ENCODE results near the gene C11orf68.
A peak's percentile ranks its signal among the peaks of the same experiment; 100 is the strongest.

C11orf68 gene

DNA sequence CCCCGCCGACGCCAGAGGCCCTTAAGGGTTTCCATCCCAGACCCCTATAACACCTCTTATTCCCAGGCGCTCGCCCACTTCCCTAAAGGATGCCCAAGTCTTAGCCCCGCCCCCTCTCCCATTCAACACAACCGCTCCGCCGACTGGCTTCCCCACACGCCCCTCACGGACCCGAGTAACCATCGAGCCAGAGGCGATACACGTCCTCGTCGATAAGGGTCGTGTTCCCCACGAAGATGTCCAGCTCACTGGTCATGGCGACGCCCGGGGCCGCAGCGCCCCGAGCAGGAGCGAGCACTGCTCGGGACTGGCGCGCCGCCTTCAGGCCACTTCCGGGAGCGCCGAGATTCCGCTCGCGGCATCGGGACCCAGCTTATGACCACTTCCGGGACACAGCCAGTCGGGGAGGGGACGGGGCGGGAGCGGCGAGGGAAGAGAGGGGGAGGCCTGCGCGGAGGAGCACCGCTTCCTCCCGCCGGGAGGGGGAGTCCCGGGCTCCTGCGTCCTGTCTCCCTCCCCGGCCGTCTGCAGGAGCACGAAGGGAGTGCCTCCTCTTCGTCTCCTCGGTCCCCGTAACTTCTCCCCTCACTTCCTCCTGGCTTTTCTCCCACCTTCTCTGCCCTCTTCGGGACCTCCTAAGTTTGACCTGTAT is 30.6 kb downstream of the C11orf68 start, which contains the start of gene FIBP:
Gene FIBP, minus strand, starts transcription at position 309 of the 652 bp plus-strand sequence. Its CDS starts 53 bp downstream, at position 256.
- DNase-seq, result peak; percentile 62

DNA sequence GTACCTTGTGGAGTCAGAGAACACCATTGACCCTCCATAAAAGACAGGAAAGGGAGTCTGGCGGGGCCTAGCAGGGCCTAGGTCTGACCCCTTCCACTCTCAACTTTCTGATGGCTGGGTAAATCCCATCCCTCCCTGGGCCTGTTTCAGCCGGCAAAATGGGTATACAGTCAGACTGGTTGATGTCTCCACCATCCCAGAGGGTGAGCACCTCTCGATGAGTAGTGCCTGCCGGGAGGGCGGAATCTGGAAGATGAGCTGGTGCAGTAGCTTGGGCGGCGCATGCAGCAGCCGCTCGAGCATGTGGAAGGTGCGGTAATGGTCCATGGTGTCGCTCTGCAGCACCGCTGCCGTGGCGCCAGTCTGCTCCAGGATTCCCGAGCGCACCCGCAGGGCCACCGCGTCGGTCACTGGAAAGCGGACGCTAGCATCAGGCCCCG is 31.1 kb downstream of the C11orf68 start:
- no peak for DNase-seq

DNA sequence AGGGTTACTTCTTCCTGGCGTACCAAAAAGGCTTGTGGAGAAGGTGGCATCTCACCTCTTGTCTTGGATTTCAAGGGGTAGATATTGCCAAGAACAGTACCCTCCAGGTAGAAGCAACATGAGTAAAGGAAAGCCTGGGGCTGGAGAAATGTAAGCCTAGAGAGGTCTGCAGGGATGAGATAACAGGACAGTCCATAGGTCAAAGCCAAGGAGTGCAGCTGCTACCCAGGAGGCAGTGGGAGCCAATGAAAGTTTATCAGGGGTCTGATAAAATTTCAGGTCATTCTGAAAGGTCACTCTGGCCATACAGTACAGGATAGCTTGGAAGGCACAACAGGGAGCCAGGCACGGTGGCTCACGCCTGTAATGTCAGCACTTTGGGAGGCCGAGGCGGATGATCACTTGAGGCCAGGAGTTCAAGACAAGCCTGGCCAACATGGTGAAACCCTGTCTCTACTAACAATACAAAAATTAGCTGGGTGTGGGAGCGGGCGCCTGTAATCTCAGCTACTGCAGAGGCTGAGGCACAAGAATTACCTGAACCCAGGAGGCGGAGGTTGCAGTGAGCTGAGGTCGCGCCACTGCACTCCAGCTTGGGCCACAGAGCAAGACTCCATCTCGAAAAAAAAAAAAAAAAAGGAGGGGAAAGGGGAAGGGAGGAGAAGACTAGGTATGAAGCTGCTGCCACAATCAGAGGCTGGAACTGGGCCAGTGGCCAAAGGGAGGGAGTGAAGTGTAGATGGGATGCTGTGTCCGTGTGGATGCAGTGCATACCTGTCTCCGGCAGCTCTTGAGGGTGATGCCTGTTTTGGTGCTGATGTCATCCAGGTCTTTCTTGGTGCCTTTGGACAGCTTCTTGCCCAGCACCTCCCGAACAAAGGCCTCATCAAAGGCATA is 31.8 kb downstream of the C11orf68 start:
- no peak for DNase-seq

DNA sequence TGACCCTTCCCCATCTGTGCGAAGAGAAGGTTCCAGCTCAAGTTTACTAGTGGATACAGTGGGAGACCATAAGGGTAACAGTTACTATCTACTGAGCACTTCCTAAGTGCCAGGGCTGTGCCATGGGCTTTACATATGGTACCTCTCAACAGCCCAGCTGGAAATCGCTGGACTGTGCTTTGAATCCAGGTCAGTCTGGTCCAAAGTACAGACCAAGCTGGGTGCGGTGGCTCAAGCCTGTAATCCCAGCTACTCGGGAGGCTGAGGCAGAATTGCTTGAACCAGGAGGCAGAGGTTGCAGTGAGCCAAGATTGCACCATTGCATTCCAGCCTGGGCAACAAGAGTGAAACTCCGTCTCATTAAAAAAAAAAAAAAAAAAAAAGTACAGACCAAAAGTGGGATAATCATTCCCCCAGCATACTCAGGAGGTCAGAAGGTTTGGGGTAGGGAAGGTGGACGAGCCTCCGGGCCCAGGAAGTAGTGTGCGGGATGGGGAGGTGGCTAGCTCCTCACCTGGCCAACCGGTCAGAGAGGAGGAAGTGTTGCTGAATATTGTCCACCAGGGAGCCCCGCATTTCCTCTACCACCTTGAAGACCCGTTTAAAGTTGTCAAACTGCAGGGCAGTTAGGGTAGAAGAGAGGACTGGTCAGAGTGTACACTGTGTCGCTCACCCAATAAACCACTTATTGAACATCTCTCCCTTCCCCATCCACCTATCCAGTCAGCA is 32.9 kb downstream of the C11orf68 start:
- no peak for DNase-seq

DNA sequence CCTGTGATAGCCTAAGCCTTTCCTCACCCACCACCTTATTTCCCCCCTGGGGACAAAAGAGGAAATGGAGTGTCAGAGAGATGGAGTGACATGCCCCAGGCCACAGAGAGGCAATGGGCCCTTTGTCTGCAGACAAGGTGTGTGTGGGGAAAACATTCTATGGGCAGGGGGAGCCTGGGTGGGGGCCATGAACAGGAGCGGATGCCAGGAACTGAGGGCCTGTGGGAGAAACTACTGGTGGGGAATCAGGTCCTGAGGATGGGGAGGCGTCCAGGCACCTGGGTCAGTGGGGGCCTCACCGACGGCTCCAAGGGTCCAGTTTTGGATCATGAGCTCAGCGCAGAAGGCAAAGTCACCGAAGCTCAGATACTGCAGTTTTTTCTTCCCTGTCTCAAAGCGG is 33.6 kb downstream of the C11orf68 start:
- DNase-seq, result no peak

DNA sequence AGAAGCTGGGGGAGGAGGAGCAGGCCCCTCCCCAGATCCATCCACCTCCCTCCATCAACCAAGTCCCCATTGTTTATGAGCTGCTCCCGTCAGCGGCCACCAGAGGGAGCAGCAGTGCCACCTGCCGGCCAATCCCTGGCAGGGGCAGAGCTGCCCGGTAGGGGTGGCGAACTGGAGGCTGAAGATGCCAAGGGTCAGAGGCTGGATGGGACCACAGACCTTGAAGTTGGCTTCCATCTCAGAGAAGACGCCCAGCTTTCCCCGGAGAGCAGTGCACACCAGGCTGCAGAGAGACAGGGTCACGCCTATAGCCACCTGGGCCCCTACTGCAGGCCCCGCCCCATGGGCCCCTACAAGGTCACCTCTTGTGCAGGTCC is 34.2 kb downstream of the C11orf68 start:
- DNase-seq, result no peak

DNA sequence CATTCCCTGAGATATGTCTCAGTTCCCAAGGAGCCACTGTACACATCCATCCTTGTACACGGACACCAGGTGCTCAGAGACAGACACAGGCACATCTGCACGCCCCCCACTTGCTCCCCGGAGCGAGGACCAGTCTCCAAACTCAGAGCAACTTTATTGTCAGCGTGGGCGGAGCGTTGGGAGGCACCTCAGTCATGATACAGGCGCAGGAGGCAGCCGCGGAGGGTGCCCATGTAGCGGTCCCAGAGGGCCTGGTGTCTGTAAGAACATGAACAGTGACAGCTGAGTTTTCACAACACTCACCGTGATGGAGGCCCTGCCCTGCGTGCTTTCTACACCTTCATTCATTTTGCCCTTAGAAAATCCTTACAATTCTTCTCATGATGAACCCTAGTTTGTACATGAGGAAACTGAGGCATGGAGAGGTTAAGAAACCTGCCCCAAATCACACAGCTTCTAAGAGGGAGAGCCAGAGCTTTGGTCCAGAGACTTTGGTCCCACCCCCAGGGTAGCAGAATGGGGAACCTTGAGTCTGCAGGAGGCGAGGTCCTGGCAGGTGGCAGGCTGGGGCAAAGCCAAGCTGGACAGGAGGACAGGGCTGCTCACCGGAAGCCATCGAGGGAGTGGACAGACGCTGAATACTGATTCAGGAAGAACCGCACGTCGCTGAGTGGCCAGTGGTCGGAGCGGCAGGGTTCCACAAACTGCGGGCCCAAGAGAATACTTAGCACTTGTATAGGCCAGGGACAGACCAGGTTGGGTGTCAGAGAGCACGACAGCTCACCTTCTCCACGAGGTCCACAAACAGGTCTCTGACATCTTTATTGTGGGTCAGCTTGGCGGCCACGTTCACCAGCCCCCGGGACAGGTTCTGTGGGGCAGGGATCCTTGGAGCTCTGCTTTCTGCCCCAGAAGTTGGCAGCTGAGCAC is 34.8 kb downstream of the C11orf68 start:
- no peak for DNase-seq

DNA sequence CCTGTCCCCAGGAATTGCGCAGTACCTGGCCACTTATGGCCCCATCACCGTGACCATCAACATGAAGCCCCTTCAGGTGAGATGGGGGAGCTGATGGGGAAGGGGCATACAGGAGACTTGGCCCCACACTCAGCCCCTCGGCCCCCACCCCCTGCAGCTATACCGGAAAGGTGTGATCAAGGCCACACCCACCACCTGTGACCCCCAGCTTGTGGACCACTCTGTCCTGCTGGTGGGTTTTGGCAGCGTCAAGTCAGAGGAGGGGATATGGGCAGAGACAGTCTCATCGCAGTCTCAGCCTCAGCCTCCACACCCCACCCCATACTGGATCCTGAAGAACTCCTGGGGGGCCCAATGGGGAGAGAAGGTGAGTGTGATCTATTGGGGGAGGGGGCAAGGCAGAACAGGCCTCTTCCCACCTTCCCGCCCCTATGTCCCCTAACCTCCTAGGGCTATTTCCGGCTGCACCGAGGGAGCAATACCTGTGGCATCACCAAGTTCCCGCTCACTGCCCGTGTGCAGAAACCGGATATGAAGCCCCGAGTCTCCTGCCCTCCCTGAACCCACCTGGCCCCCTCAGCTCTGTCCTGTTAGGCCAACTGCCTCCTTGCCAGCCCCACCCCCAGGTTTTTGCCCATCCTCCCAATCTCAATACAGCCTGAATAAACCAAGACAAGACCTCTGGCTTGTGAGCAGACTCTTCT is 35.7 kb downstream of the C11orf68 start:
- DNase-seq, result no peak

DNA sequence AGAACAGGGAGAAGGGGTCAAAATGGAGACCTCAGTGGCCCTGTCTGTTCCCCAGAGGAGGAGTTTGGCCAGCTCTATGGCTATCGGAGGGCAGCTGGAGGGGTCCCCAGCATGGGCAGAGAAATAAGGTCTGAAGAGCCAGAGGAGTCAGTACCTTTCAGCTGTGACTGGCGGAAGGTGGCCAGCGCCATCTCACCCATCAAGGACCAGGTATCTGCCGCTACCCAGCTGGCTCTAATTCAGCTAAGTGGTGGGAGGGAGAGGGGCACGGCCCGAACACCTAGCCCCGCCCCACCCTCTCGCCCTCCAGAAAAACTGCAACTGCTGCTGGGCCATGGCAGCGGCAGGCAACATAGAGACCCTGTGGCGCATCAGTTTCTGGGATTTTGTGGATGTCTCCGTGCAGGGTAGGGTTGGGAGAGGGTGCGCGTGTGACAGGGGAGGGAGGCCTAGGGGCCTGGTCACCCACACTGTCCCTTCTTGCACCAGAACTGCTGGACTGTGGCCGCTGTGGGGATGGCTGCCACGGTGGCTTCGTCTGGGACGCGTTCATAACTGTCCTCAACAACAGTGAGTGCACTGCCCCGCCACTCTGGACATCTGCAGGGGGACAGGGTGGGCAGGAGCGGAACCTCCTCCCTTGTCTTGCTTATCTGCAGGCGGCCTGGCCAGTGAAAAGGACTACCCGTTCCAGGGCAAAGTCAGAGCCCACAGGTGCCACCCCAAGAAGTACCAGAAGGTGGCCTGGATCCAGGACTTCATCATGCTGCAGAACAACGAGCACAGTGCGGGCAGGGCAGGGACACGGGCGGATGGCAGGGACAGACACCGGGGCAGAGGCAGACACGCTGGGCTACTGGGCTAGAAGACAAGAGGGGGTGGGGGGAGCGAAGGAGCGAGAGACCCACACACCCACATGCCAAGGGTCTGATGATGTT is 36.5 kb downstream of the C11orf68 start:
- no peak for DNase-seq

DNA sequence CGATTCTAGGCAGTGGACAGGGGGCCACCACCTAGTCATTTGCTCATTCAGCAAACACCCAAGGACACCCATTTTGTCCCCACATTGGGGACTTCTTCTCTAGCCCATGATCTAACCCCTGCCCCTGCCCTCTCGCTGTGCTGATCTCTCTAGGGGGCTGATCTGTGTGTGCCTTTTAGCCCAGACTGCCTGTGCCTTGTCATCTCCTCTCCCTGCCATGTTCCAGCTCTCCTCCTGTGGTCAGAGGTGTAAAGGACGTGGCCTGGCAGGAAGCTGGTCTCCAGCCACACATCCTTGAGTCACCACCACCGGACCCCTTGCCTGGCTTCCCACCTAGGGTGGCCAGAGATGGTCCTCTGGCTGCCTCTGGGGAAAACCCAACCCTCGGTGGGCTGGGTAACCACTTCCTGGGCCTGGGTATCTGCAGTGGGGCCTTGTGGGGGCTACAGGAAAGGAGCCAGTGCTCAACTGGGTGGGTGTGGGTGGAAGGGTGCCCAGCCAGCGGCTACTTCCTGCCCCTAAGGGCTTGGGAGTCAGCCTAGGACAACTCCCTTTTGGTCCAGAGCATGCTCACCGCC is 37.9 kb downstream of the C11orf68 start:
- DNase-seq, result no peak

DNA sequence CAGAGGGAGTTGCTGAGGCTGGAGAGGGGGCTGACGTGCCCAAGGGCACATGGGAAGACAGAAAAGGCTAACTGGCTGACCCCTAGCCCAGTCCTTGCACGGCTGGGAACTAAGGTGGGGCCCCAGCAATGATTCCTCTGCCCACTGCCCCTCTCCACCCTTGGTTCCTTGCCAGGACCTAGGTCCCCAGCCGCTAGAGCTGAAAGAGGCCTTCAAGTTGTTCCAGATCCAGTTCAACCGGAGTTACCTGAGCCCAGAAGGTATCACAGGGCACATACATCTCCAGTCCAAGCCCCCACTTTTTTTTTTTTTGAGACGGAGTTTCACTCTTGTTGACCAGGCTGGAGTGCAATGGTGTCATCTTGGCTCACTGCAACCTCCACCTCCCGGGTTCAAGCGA is 38.8 kb downstream of the C11orf68 start:
- no peak for DNase-seq

DNA sequence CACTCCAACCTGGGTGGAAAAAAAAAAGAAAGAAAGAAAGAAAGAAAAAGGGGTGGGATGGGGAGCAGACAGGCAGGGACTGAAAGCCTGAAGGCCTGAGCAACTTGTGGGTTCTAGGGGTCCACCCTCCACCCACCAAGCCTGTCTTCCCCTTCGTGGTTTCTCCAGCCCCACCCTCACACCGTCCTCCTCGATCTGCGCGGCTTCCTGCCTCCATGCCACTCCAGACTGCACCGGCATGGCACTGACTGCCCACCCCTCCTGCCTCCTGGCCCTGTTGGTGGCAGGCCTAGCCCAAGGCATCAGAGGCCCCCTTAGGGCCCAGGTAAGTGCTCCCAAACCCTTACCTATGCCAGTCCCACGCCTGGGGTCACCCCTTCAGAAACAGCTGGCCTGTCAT is 39.2 kb downstream of the C11orf68 start, which contains the start of gene CTSW:
Gene CTSW, plus strand, starts transcription at position 221 of the 400 bp plus-strand sequence. Its CDS starts 18 bp downstream, at position 239.
- no peak for DNase-seq

DNA sequence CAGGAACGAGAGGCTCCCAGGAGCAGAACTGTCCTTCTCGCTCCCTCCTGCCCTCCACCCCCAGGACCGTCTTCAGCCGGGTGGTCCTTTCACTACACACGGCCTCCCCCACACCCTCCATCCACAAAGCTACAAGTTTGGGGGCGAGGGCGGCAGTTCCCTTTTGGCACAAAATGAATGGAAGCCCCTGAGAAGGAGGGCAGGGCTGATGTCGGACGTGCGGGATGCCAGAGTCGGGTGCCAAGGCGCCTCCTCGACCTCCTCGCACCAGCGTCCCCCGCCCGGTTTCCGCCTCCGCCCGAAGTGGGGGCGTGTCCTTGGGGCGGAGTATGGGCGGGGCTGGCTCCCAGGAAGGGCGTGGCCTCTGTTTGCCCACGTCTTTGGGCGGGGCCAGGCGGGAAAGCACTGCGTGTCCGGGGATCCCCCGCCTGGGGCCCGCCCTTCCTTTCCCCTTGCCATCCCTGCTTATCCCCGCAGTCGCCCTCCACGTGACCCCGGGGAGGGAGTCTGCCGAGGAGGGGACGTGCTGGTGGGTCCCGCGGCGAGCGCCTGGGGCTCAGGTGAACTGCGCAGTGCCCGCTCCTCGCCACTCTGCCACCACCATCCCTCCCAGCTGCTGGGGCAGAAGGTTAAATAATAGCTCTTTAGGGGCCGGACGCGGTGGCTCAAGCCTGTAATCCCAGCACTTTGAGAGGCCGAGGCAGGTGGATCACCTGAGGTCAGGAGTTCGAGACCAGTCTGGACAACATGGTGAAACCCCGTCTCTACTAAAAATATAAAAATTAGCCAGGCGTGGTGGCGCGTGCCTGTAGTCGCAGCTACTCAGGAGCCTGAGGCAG is 45.3 kb downstream of the C11orf68 start:
- DNase-seq, result peak; percentile 34

DNA sequence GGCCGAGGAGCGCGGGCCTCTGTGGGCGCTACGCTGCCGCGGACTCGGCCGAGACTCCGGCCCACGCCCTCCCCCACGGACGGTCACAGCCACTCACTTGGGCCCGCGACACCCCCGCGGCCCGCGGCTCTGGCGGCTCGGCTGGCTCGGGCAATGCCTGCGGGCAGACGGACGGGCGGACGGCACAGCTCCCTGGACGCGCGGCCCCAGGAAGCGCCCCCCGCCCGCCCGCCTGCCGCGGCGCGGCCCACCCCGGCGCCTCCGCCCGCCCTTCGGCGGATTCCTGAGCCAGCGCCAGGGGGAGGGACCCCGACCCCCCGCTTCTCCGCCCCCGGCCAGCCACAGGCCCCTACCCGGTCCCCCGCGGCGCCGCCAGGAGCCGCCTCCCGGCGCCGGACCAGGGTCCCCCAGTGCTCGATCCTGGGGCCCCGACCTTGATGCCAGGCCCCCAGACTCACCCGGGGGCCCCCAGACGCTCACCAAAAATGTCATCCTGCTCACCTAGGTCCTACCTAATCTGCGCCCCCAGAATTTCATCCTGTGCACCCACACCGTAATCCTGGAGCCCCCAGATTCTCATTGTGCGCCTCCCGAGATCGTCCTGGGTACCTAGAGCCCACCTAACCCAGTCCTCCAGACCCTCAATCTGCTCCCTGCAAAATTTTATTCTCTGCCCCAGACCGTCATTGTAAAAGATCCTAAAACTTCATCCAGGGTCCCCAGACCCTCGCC is 46.1 kb downstream of the C11orf68 start, which contains the start of gene EFEMP2:
Gene EFEMP2, minus strand, starts transcription at position 215 of the 732 bp plus-strand sequence. CDS start 446 bp downstream, outside the sequence.
- no peak for DNase-seq

DNA sequence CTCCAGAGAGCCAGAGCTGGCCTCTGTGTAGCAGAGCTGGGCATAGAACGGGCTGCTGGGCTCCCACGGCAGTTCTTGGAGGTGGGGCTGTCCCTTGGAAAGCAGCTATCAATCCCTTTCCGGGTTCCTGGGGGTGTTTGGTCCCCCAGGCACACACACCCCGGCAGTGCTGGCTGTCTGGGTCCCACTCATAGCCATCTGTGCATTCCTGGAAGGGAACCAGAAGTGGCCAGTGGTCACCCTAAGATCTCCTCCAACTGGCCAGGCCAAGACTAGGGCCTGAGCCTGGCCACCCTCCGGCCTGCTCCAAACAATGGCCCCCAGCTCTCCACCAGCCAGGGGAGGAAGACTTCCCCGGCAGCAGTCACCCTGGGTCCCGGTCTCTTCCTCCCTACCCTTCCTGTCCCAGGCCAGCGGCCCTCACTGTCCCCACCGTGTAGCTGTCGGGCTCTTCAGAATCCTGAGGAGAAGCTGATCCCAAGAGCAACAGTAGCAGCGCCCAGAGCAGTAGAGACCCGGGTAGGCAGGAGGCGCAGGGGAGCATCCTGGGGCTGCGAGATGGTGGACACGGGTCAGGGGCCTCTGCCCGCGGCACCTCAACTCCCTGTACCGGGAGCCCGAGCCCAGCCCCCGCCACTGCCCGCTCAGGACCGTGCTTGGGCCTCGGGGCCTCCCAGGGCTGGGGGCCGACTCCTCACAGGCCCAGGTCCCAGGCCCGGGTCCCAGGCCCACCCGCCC is 46.9 kb downstream of the C11orf68 start:
- DNase-seq, result no peak

DNA sequence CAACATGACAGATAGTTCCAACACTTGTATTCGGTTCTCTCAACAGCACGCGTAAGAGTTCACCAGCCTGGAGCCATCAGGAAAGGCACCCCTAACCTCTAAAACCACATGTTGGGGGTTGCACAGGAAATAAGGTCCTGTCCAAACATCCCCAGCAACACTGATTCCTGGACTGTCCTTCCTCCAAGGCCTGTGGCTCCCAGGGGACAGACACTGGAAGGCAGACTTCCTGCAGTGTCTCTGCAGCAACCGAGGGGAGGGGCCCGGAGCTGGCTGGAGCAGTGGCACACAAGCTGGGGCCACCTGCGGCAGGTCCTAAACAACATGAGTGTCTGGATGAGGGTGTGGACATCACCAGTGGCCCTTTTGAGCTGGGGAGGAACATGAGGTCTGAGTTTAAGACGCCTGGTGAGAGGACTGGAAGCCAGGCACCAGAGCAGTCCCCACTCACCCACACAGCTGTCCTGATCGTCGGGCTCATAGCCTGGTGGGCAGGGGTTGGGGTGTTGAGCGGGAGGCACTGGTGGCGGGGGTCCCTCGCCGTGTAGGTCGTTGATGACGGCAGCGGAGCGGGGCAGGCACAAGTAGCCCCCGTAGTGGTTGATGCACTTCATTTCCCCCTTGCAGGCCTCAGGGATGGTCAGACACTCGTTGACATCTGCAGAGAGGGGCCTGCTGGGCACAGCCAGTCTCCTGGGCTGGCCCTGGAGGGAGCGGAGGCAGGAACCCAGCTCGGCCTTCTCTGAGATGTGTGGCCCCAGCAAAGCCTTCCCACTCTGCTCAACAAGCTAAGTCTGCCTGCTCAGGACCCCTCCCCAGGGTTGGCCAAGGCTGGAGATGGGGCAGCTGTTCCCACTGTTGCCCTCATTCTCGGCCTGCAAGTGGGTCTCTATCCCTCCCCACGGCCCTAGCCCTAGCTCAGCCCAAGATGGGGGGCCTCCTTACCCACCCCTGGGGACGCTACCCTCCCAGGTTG is 47.9 kb downstream of the C11orf68 start:
- no peak for DNase-seq

All from NCI-H187 treated with DMSO at 0.1 percent for 48 hours (cell line).